Amygdala (tissue), 56 donors: ENCODE data around the gene FOXD3.

ENCODE experiments used
- DNase-seq, 56 donors: peaks; one replicate each; lab custom pipeline; 2025; lab: John Stamatoyannopoulos, UW

Gene FOXD3

DNA sequence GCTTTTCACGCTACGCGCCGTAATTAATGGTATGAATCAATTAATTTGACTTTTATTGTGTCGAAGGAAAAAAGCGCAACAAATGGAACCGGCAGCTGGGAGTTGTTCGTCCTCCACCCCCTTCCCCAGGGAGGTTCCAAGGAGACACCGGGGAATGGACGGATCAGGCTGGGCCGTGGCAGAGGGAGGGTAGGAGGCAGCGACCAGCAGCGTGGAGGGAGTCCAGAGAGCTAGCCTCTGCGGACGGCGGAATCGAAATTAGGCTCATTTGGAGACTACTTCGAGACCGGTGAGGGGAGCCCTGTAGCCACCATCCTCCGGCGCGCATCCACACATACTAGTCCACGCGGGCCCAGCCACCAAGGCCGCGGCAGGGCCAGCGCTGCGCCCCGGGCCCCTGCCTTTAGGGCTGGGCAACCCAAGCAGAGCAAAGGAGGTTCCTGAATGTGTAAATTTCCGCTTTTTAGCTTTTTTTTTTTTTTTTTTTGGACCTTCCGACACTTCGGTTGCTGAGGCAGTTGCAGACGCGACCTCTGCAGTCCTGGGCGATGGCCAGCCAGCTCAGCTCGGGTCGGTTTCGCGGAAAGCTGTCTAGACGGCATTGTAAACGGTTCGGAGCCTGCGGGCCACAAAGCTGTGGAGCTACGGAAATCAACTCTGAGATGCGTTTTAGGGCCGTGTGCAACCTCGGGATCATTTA is 2.2 kb upstream of the FOXD3 start:
- no peak for DNase-seq

DNA sequence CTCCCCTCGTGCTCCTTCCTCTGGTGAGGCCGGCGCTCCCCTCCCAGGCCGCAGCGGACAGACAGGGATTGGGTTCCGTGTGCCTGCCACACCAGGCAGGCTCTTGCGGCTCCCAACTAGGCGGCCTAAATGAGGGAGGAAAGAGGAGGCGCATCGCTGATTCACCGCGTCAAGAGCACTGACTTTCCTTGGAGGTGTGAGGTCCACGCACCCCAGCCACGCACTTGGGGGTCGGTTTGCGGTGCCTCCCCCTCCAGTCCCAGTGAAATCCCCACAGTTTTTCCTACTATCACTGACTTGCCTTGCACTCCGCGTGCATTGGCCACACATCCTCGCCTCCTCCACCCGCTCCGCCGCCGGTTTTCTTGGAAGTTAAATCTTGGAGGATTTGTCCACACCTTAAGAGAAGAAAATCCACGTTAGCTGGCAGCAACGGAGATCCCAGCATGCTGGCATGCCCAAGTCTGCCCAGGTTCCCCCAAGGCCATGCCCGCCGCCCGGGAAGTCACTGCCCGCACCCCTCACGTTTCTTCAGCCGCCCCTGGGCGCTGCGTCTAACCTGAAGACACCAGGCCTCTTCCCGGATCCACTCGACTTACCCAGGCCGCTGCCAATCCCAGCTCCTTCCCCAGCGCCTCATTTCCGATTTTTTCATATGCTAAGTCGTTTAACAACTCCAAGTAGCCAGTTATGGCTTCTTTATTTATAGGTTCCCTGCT is 1.1 kb upstream of the FOXD3 start:
- no peak for DNase-seq

DNA sequence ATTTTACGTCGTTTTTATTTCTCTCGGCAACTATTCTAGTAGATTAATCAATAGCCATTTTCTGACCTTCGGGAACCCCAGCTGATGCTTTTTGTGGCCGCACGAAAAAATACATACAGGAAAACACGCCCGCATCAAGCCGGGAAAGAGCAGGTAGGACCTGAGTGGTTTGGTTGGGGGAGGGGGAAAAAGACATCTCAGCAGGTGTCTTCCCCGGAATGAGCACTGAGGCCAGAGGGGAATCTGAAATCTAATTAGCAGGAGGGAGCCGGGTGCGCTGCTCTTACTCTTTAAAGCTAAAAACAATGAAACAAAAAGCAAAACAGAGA is 618 bp upstream of the FOXD3 start:
- no peak for DNase-seq

- no peak for DNase-seq
Observed at GRCh38 chr1:63322944-63323864, 837 bp downstream of the FOXD3 start.

DNA sequence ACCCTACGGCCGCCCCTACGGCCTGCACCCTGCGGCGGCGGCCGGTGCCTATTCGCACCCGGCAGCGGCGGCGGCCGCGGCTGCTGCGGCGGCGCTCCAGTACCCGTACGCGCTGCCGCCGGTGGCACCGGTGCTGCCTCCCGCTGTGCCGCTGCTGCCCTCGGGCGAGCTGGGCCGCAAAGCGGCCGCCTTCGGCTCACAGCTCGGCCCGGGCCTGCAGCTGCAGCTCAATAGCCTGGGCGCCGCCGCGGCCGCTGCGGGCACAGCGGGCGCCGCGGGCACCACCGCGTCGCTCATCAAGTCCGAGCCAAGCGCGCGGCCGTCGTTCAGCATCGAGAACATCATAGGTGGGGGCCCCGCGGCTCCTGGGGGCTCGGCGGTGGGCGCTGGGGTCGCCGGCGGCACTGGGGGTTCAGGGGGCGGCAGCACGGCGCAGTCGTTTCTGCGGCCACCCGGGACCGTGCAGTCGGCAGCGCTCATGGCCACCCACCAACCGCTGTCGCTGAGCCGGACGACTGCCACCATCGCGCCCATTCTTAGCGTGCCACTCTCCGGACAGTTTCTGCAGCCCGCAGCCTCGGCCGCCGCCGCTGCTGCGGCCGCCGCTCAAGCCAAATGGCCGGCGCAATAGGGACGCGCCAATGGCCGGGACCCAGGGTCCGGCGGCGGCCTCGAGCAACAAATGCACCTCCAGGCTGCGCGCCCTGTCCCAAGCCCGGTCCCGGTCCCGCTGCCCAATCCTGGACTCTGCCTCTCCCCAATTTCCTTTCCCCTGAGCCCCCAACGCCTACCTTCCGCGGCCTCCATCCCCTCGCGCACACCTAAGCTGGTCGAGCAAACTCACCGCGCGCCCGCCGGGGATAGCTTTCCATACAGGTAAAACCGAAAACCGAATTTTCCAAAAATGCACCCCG is 1.8 kb downstream of the FOXD3 start:
- DNase-seq: no peak

DNA sequence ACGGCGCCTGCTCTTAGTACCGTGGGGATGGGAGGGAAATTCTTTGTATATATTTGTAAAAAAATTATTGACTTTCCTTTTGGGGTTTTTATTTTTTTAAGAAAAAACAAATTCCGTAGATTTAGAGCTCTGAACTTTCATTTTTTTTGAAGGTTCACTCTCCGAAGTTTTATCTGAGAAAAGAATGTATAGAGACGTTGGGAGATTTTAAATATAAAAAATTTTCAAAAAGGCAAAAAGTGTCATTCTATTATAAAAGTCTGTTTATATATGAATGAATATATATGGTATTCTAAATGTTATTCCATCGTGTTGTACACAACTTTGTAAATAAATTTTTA is 2.4 kb downstream of the FOXD3 start:
- no peak for DNase-seq

DNA sequence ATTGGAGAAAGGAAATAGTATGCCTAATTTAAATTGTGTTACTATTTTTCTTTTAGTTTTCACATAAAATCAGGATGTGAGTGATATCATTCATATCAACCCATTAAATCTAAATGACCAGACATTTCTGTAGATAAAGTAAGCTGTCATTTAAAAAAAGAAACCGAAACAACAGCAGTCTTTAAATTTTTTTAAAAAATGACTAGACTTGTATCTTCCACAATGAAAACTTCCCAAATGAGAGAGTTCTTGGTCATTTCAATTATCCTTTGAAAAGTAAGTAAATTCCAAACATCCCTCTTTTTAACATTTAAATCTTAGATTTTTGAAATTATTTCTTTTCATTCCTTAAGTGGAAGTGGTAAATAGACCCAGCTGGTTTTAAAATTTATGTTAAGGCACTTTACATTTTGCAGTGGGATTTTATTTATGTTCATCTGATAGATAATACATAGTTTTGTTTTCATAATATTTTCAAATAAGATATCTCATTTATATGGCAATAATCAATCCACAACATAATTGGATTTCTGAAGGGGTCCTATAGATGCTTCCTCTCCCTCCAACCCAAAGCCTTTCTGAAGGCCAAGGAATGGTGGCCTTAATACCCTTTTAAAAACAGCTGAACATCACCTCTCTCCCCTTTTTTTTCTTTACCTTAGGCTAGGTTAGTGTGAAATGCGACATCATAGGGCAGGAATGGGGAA is 3.1 kb downstream of the FOXD3 start:
- no peak for DNase-seq

GRCh38 chr1:63326106-63326472 is 3.7 kb downstream of the FOXD3 start:
- no peak for DNase-seq

DNA sequence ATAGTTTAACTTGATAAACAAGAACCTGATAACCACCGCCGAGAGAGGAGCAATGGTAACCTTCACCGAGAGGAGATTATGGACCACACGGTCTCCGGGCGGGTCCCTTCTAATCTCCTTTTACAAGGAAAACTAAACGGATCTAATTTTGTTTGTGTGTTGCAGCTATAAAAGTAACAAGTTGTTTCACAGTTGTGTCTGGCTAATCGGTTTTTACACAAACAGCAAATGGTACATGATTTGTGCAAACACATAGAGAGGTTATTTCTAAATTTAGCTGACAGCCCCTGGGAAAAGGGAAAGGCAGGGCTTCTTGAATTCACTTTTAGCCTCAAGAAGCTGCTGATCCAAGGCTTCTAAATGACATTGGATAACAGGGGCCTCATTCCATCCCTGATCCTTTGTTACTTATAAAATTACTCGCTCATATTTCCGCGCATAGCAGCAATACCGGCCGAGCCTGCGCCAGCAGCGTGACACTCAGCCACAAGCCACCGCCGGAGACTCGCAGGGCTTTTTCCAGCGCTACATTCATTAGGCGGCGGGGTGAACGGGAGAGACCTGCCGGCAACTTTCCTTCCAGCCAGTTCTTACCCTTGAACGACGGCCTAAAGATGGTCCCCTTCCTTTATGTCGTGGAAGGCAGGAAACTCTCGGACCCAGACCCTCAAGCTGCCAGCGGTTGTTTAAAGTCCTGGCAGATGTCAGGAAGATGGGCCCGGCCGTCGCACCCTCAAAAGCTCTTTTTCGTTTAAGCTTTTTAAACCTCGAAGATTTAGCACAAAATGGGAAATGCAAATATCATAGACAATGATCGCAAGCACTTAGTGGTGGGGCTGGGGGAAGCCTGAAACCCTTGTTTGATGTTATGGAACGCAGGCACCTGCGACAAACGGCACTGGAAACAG is 4.4 kb downstream of the FOXD3 start:
- DNase-seq: no peak

- peak in 3 of 56 donors; percentile 4 to 27 (median 8) for DNase-seq
Observed at GRCh38 chr1:63327417-63328054, 5.2 kb downstream of the FOXD3 start.

GRCh38 chr1:63328122-63328521 is 5.8 kb downstream of the FOXD3 start:
- no peak for DNase-seq

GRCh38 chr1:63328781-63329180 is 6.4 kb downstream of the FOXD3 start:
- DNase-seq: no peak

- no peak for DNase-seq
Observed at GRCh38 chr1:63329621-63330330, 7.4 kb downstream of the FOXD3 start.

DNA sequence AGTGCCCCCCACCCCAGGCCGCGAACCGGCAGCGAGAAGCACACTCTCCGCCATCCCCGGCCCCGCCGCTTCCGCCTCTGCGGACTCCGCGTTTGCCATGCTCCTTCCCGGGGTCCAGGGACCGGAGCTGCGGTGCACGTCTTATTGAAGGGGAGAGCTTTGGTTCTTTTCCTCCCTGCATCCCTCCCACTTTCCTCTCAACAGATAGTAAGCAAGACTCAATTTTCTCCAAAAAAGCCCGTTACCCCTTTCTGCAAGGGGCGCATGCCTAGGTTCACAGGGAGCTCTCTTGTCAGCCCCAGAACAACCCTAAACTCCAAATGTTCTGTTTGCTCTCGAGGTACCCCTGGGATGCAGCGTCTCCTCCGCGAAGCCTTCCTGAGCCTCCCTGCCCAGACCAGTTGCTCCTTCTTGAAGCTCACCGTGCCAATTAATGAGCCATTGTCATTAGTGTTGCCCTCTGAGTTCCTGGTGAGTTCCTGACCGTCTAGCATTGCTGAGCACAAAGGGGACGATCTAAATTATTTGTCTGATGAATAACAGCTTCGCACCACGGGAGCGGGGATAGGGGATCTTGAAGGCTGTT is 8.1 kb downstream of the FOXD3 start:
- no peak for DNase-seq

GRCh38 chr1:63342402-63342801 is 20.0 kb downstream of the FOXD3 start:
- no peak for DNase-seq

GRCh38 chr1:63343922-63344321 is 21.6 kb downstream of the FOXD3 start:
- no peak for DNase-seq

GRCh38 chr1:63350320-63350719 is 28.0 kb downstream of the FOXD3 start:
- DNase-seq: no peak
